GM18508 (cell line): ENCODE data around the gene NXPH3.
"Not testable (repeated sequence)": the region's sequence is repeated elsewhere in the genome, so short reads cannot be mapped to it uniquely, and the experiment has no call there.

Experiments used
- ATAC-seq: cut with Tn5 transposase; IDR thresholded peaks from one replicate; pipeline ENCODE4 v1.9.1; 2021; ENCODE audit warnings: moderate number of reproducible peaks; ENCODE audit not compliant: insufficient read depth, unreplicated experiment

Gene NXPH3

GRCh38 chr17:49575679-49576087 is at the start of gene NXPH3:
Gene NXPH3, plus strand, starts transcription at chr17:49575871. Its CDS starts 349 bp downstream, at chr17:49576220.
- no peak for ATAC-seq

GRCh38 chr17:49527927-49528651 is 47.6 kb upstream of the NXPH3 start:
- ATAC-seq = no peak

- ATAC-seq = no peak
These were observed 46.7 kb upstream of the NXPH3 start for GRCh38 chr17:49528966-49529365.

GRCh38 chr17:49530118-49530517 is 45.6 kb upstream of the NXPH3 start:
- no peak for ATAC-seq

GRCh38 chr17:49543860-49544259 is 31.8 kb upstream of the NXPH3 start:
- ATAC-seq = no peak

GRCh38 chr17:49545007-49545660 is 30.5 kb upstream of the NXPH3 start:
- no peak for ATAC-seq

- no peak for ATAC-seq
These were observed 29.7 kb upstream of the NXPH3 start for GRCh38 chr17:49545806-49546545.

GRCh38 chr17:49546546-49547535 is 28.8 kb upstream of the NXPH3 start:
- no peak for ATAC-seq

GRCh38 chr17:49547566-49547965 is 28.1 kb upstream of the NXPH3 start:
- no peak for ATAC-seq

GRCh38 chr17:49548051-49548505 is 27.6 kb upstream of the NXPH3 start:
- no peak for ATAC-seq

- no peak for ATAC-seq
These were observed 27.0 kb upstream of the NXPH3 start for GRCh38 chr17:49548506-49549310.

GRCh38 chr17:49549311-49549605 is 26.4 kb upstream of the NXPH3 start:
- no peak for ATAC-seq

GRCh38 chr17:49549691-49550678 is 25.7 kb upstream of the NXPH3 start:
- ATAC-seq = no peak

GRCh38 chr17:49550764-49551163 is 24.9 kb upstream of the NXPH3 start:
- ATAC-seq = not testable (repeated sequence)

GRCh38 chr17:49551221-49552069 is 24.2 kb upstream of the NXPH3 start:
- ATAC-seq = no peak

GRCh38 chr17:49552070-49552751 is 23.5 kb upstream of the NXPH3 start:
- ATAC-seq = no peak
